OCI-LY3 (cell line): ENCODE measurements around the gene SH3GL2.

Experiments
- H2AFZ ChIP-seq: fragments of 200-600, 300-600 bp; shearing (Covaris generic); 2 replicates; pipeline ENCODE4 v1.6.0; 2014; ENCODE audit warnings: antibody characterized with exemption, low read depth, low read length
- H3K27ac ChIP-seq: fragments of 200-600, 300-600 bp; sonication (generic); 2 replicates; pipeline ENCODE4 v1.5.1; 2014; ENCODE audit warnings: mild to moderate bottlenecking, low read length, moderate library complexity, mixed read lengths
- H3K27me3 ChIP-seq: fragments of 200-600, 300-600 bp; sonication (generic); 2 replicates; pipeline ENCODE4 v1.6.1; 2014; ENCODE audit warnings: low read depth, low read length, mixed read lengths
- H3K36me3 ChIP-seq: fragments of 200-600, 300-600 bp; sonication (generic); replicated peaks from 2 replicates; pipeline ENCODE3; 2014; ENCODE audit warnings: low read depth, low read length, mixed read lengths
- H3K4me1 ChIP-seq: fragments of 300-600, 200-600 bp; sonication (generic); 2 replicates; pipeline ENCODE4 v1.6.1; 2014; ENCODE audit warnings: low read length, mixed read lengths
- H3K4me2 ChIP-seq: fragments of 200-600, 300-600 bp; sonication (generic); 2 replicates; pipeline ENCODE4 v1.6.1; 2014; ENCODE audit warnings: low read length, mixed read lengths
- H3K4me3 ChIP-seq: fragments of 300-600, 200-600 bp; sonication (generic); 2 replicates; pipeline ENCODE4 v1.5.1; 2014; ENCODE audit warnings: antibody characterized with exemption, mild to moderate bottlenecking, low read length, moderate library complexity
- H3K79me2 ChIP-seq: fragments of 300-600, 200-600 bp; shearing (Covaris generic); 2 replicates; pipeline ENCODE4 v1.6.1; 2014; ENCODE audit warnings: mild to moderate bottlenecking, low read length, mixed read lengths
- H3K9ac ChIP-seq: fragments of 300-600, 200-600 bp; shearing (Covaris generic); 2 replicates; pipeline ENCODE4 v1.6.0; 2014; ENCODE audit warnings: mild to moderate bottlenecking, low read length, moderate library complexity
- H3K9me3 ChIP-seq: fragments of 200-600, 300-600 bp; shearing (Covaris generic); 2 replicates; pipeline ENCODE4 v1.6.1; 2014; ENCODE audit warnings: low read length, mixed read lengths; ENCODE audit not compliant: insufficient read depth
- H4K20me1 ChIP-seq: fragments of 200-600, 300-600 bp; sonication (generic); 2 replicates; pipeline ENCODE4 v1.6.1; 2016; ENCODE audit warnings: low read length, mixed read lengths; ENCODE audit not compliant: insufficient read depth
- CTCF ChIP-seq: fragments of 200-600, 300-600 bp; sonication (generic); IDR thresholded peaks from 2 replicates; pipeline ENCODE4 v1.5.1; 2014; ENCODE audit warnings: antibody characterized with exemption, low read length, low read depth
- EZH2phosphoT487 ChIP-seq: fragments of 200-600 bp; shearing (Covaris generic); IDR thresholded peaks from 2 replicates; pipeline ENCODE4 v1.6.1; 2018; ENCODE audit warnings: antibody characterized with exemption, mixed run types, low read depth

SH3GL2 gene

GRCh38 chr9:17723656-17724055 is 144.8 kb downstream of the SH3GL2 start:
- no peak overlapping the region for H3K4me3 ChIP-seq
- H3K9me3 ChIP-seq, result no peaks in the 10 kb centered on the region
- H3K9ac ChIP-seq, result no peak overlapping the region
- H3K27ac ChIP-seq, result no peak overlapping the region
- H3K36me3 ChIP-seq, result no peaks in the 10 kb centered on the region
- no peaks in the 10 kb centered on the region for H3K79me2 ChIP-seq
- TF ChIP-seq CTCF (no peak), EZH2phosphoT487 (no peak)
- H3K4me2 ChIP-seq, result no peak overlapping the region
- H3K4me1 ChIP-seq, result no peaks in the 10 kb centered on the region
- H2AFZ ChIP-seq, result no peak overlapping the region
- no peaks in the 10 kb centered on the region for H4K20me1 ChIP-seq
- no peaks in the 10 kb centered on the region for H3K27me3 ChIP-seq

- no peak overlapping the region for H2AFZ ChIP-seq
- no peaks in the 10 kb centered on the region for H4K20me1 ChIP-seq
- no peaks in the 10 kb centered on the region for H3K27me3 ChIP-seq
- H3K27ac ChIP-seq, result no peak overlapping the region
- TF ChIP-seq CTCF, result no peak
- H3K4me1 ChIP-seq, result no peaks in the 10 kb centered on the region
- H3K9me3 ChIP-seq, result no peaks in the 10 kb centered on the region
- no peak overlapping the region for H3K4me2 ChIP-seq
- no peak overlapping the region for H3K4me3 ChIP-seq
- H3K9ac ChIP-seq, result no peak overlapping the region
- H3K36me3 ChIP-seq, result no peaks in the 10 kb centered on the region
- no peaks in the 10 kb centered on the region for H3K79me2 ChIP-seq
These were observed 146.6 kb downstream of the SH3GL2 start for GRCh38 chr9:17725399-17726010.

- Histone ChIP-seq H3K36me3 (no peaks in the 10 kb centered on the region), H3K27me3 (no peaks in the 10 kb centered on the region), H3K4me1 (no peaks in the 10 kb centered on the region), H4K20me1 (no peaks in the 10 kb centered on the region), H3K9ac (no peak overlapping the region), H3K4me3 (no peak overlapping the region), H3K9me3 (no peaks in the 10 kb centered on the region), H2AFZ (no peak overlapping the region), H3K79me2 (no peaks in the 10 kb centered on the region), H3K4me2 (no peak overlapping the region), H3K27ac (no peak overlapping the region)
- no peak for TF ChIP-seq EZH2phosphoT487
- TF ChIP-seq CTCF, result no peak
These were observed 147.4 kb downstream of the SH3GL2 start for GRCh38 chr9:17726298-17726697.

- Histone ChIP-seq H3K9ac (no peak overlapping the region), H2AFZ (no peak overlapping the region)
- no peak for TF ChIP-seq CTCF
- TF ChIP-seq EZH2phosphoT487, result no peak
These were observed 152.0 kb downstream of the SH3GL2 start for GRCh38 chr9:17730899-17731298.

More at GRCh38 chr9:17730899-17731298, 152.0 kb downstream of the SH3GL2 start:
- no peak overlapping the region for H3K4me3 ChIP-seq
- H3K27me3 ChIP-seq, result no peaks in the 10 kb centered on the region
- H3K4me1 ChIP-seq, result no peaks in the 10 kb centered on the region
- H3K9me3 ChIP-seq, result no peaks in the 10 kb centered on the region
- H3K4me2 ChIP-seq, result no peak overlapping the region
- H3K79me2 ChIP-seq, result no peaks in the 10 kb centered on the region
- H4K20me1 ChIP-seq, result no peaks in the 10 kb centered on the region
- H3K36me3 ChIP-seq, result no peaks in the 10 kb centered on the region
- no peak overlapping the region for H3K27ac ChIP-seq
